Measurements from ENCODE around the gene KCND3.
"Not testable (repeated sequence)": the region's sequence is repeated elsewhere in the genome, so short reads cannot be mapped to it uniquely, and the experiment has no call there.

The KCND3 gene

GRCh38 chr1:111801071-111801850 lies 188.2 kb downstream of the KCND3 start:
- TF ChIP-seq, protein P1, sequence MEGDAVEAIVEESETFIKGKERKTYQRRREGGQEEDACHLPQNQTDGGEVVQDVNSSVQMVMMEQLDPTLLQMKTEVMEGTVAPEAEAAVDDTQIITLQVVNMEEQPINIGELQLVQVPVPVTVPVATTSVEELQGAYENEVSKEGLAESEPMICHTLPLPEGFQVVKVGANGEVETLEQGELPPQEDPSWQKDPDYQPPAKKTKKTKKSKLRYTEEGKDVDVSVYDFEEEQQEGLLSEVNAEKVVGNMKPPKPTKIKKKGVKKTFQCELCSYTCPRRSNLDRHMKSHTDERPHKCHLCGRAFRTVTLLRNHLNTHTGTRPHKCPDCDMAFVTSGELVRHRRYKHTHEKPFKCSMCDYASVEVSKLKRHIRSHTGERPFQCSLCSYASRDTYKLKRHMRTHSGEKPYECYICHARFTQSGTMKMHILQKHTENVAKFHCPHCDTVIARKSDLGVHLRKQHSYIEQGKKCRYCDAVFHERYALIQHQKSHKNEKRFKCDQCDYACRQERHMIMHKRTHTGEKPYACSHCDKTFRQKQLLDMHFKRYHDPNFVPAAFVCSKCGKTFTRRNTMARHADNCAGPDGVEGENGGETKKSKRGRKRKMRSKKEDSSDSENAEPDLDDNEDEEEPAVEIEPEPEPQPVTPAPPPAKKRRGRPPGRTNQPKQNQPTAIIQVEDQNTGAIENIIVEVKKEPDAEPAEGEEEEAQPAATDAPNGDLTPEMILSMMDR (conservative IDR thresholded peaks at IDR 0.05): peak; percentile 32
- TF ChIP-seq ZFX (IDR thresholded peaks at IDR 0.05): no peak
- H3K27ac ChIP-seq: no peak overlapping the region

DNA sequence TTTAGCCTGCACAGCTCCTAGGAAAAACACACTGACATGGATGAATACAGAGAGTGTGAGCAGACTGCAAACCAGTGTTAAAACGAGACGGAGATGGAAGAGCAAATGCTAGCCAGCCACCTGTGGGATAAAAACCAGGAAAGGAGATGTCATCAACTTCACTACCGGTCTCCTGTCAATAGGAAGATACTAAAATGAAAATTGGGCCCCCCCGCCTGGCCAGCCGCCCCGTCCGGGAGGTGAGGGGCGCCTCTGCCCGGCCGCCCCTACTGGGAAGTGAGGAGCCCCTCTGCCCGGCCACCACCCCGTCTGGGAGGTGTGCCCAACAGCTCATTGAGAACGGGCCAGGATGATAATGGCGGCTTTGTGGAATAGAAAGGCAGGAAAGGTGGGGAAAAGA lies 189.7 kb downstream of the KCND3 start:
- not testable (repeated sequence) for H3K27ac ChIP-seq

GRCh38 chr1:111798580-111798979 lies 190.9 kb downstream of the KCND3 start:
- H3K27ac ChIP-seq: no peak overlapping the region
- TF ChIP-seq, protein P1 (conservative IDR thresholded peaks at IDR 0.05): no peak
- TF ChIP-seq ZFX (IDR thresholded peaks at IDR 0.05): no peak

GRCh38 chr1:111795401-111795800 lies 194.1 kb downstream of the KCND3 start:
- H3K27ac ChIP-seq: no peak overlapping the region
- no peak for TF ChIP-seq ZFX (IDR thresholded peaks at IDR 0.05)
- TF ChIP-seq, protein P1 (conservative IDR thresholded peaks at IDR 0.05): peak; percentile 6; the same call in 1 of the 2 replicates

DNA sequence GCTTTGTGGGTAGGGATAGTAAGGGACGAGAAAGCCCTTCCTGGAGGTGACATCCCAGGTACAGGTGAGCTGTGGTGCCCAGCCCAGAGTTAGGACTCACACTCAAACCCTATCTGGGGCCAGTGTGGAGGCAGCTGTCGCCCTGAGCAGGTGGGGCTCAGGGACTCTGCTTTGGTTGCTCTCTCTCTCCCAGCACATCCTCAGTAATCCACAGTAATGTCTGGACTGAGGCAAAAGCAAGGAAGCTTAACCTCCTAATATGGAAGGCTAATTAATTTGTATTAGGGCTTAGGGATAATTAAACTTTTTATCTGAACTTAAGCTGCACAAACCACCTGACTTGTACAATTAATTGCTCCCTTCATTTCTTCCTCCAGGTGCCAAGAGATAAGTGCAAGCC lies 195.5 kb downstream of the KCND3 start:
- TF ChIP-seq ZFX (IDR thresholded peaks at IDR 0.05): no peak
- TF ChIP-seq, protein P1 (conservative IDR thresholded peaks at IDR 0.05): no peak
- H3K27ac ChIP-seq: no peak overlapping the region

DNA sequence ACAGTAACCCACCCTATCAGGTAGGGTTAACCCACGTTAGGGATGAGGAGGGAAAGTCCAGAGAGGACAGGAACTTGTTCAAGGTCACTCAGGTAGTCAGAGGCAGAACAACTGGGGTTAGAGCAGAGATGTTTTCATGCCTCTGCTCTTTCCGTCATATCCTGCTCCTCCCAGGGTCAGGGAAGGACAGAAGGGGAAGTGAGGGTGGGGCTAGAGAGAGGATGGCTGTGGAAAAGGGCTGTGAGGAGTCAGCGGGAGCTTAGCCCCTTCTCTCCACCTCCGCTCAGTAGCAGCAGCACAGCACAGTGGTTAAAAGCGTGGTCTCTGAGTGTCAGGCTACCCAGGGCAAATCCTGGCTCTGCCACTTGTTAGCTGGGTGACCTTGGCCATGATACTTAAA lies 197.2 kb downstream of the KCND3 start:
- TF ChIP-seq, protein P1 (conservative IDR thresholded peaks at IDR 0.05): no peak
- no peak for TF ChIP-seq ZFX (IDR thresholded peaks at IDR 0.05)
- no peak overlapping the region for H3K27ac ChIP-seq

GRCh38 chr1:111791776-111792175 lies 197.7 kb downstream of the KCND3 start:
- no peak for TF ChIP-seq ZFX (IDR thresholded peaks at IDR 0.05)
- TF ChIP-seq, protein P1 (conservative IDR thresholded peaks at IDR 0.05): no peak
- H3K27ac ChIP-seq: no peak overlapping the region
